ACC112 (cell line): ENCODE data around the gene RAB27A.

Source experiments
- H2AFZ ChIP-seq: fragments of 200-600 bp; sonication (generic); one replicate; pipeline ENCODE4 v1.6.0; 2017; ENCODE audit warnings: antibody characterized with exemption, low read length; ENCODE audit not compliant: unreplicated experiment
- H3K27ac ChIP-seq: fragments of 200-600 bp; sonication (generic); 2 replicates; pipeline ENCODE4 v1.5.1; 2014; ENCODE audit warnings: low read depth, mild to moderate bottlenecking, antibody characterized with exemption, low read length, moderate library complexity
- H3K27me3 ChIP-seq: fragments of 200-600 bp; sonication (generic); 2 replicates; pipeline ENCODE4 v1.6.1; 2014; ENCODE audit warnings: mild to moderate bottlenecking, antibody characterized with exemption, low read length, moderate library complexity, mixed read lengths; ENCODE audit not compliant: insufficient read depth
- H3K36me3 ChIP-seq: fragments of 200-600 bp; sonication (generic); 2 replicates; pipeline ENCODE4 v1.6.1; 2016; ENCODE audit warnings: mild to moderate bottlenecking, antibody characterized with exemption, low read length, moderate library complexity, mixed read lengths; ENCODE audit not compliant: insufficient read depth
- H3K4me1 ChIP-seq: fragments of 200-600 bp; sonication (generic); one replicate; pipeline ENCODE4 v1.6.1; 2016; ENCODE audit warnings: low read length, mixed read lengths; ENCODE audit not compliant: insufficient read depth, unreplicated experiment, control insufficient read depth
- H3K4me3 ChIP-seq: fragments of 200-600 bp; sonication (generic); 2 replicates; pipeline ENCODE4 v1.5.1; 2014; ENCODE audit warnings: mild to moderate bottlenecking, low read depth, low read length
- H3K79me2 ChIP-seq: fragments of 200-600 bp; sonication (generic); one replicate; pipeline ENCODE4 v1.6.0; 2016; ENCODE audit warnings: low read length; ENCODE audit not compliant: control insufficient read depth, unreplicated experiment, insufficient read depth

The RAB27A gene

GRCh38 chr15:55222588-55222987, 67.0 kb downstream of the RAB27A start:
- Histone ChIP-seq H3K4me3 (no peak overlapping the region), H3K79me2 (no peaks in the 10 kb centered on the region), H3K27ac (peak overlapping the region; percentile 98), H3K4me1 (peaks cover 19% of the 10 kb centered on the region), H3K27me3 (no peaks in the 10 kb centered on the region), H3K36me3 (no peaks in the 10 kb centered on the region), H2AFZ (no peak overlapping the region)

GRCh38 chr15:55221090-55222011, 68.3 kb downstream of the RAB27A start:
- Histone ChIP-seq H3K4me1 (peaks cover 19% of the 10 kb centered on the region), H3K4me3 (peak overlapping the region; percentile 55), H3K27me3 (no peaks in the 10 kb centered on the region), H2AFZ (peak overlapping the region; percentile 85), H3K79me2 (no peaks in the 10 kb centered on the region), H3K27ac (peak overlapping the region; percentile 98), H3K36me3 (no peaks in the 10 kb centered on the region)

- no peaks in the 10 kb centered on the region for H3K36me3 ChIP-seq
- H3K4me3 ChIP-seq: peak overlapping the region; percentile 55
- H3K79me2 ChIP-seq: no peaks in the 10 kb centered on the region
- H2AFZ ChIP-seq: peak overlapping the region; percentile 85
- peaks cover 19% of the 10 kb centered on the region for H3K4me1 ChIP-seq
- H3K27me3 ChIP-seq: no peaks in the 10 kb centered on the region
- peak overlapping the region; percentile 98 for H3K27ac ChIP-seq
Observed at GRCh38 chr15:55220606-55221005, 69.0 kb downstream of the RAB27A start.

GRCh38 chr15:55218056-55218455, 71.6 kb downstream of the RAB27A start:
- Histone ChIP-seq H2AFZ (no peak overlapping the region), H3K4me3 (no peak overlapping the region), H3K79me2 (no peaks in the 10 kb centered on the region), H3K36me3 (no peaks in the 10 kb centered on the region), H3K27ac (no peak overlapping the region), H3K4me1 (peaks cover 19% of the 10 kb centered on the region), H3K27me3 (no peaks in the 10 kb centered on the region)

GRCh38 chr15:55204464-55204863, 85.1 kb downstream of the RAB27A start:
- Histone ChIP-seq H3K27ac (no peak overlapping the region), H3K36me3 (no peaks in the 10 kb centered on the region), H2AFZ (no peak overlapping the region), H3K4me3 (no peak overlapping the region), H3K79me2 (no peaks in the 10 kb centered on the region), H3K27me3 (no peaks in the 10 kb centered on the region), H3K4me1 (no peaks in the 10 kb centered on the region)

- Histone ChIP-seq H2AFZ (no peak overlapping the region), H3K4me1 (no peaks in the 10 kb centered on the region), H3K4me3 (no peak overlapping the region), H3K79me2 (no peaks in the 10 kb centered on the region), H3K27me3 (no peaks in the 10 kb centered on the region), H3K27ac (no peak overlapping the region), H3K36me3 (no peaks in the 10 kb centered on the region)
Observed at GRCh38 chr15:55202206-55202605, 87.4 kb downstream of the RAB27A start.

GRCh38 chr15:55198706-55199105, 90.9 kb downstream of the RAB27A start:
- H3K4me1 ChIP-seq: peaks cover 20% of the 10 kb centered on the region
- H3K36me3 ChIP-seq: no peaks in the 10 kb centered on the region
- H3K79me2 ChIP-seq: peaks cover 30% of the 10 kb centered on the region
- no peak overlapping the region for H2AFZ ChIP-seq
- H3K27ac ChIP-seq: no peak overlapping the region
- no peaks in the 10 kb centered on the region for H3K27me3 ChIP-seq
- H3K4me3 ChIP-seq: no peak overlapping the region

- H3K4me1 ChIP-seq: peaks cover 25% of the 10 kb centered on the region
- H3K27ac ChIP-seq: no peak overlapping the region
- H2AFZ ChIP-seq: peak overlapping the region; percentile 72
- H3K4me3 ChIP-seq: peak overlapping the region; percentile 99
- peaks cover 39% of the 10 kb centered on the region for H3K79me2 ChIP-seq
- H3K27me3 ChIP-seq: no peaks in the 10 kb centered on the region
- no peaks in the 10 kb centered on the region for H3K36me3 ChIP-seq
Observed at GRCh38 chr15:55197719-55198118, 91.9 kb downstream of the RAB27A start.

- Histone ChIP-seq H3K27ac (no peak overlapping the region), H3K79me2 (peaks cover 43% of the 10 kb centered on the region), H3K27me3 (no peaks in the 10 kb centered on the region)
Observed at GRCh38 chr15:55197362-55197705, 92.3 kb downstream of the RAB27A start.

GRCh38 chr15:55196458-55197361, 92.9 kb downstream of the RAB27A start, which contains the start of gene RSL24D1:
Gene RSL24D1, minus strand, starts transcription at chr15:55196941. Its CDS starts 51 bp downstream, at chr15:55196890.
- Histone ChIP-seq H3K36me3 (peaks cover 10% of the 10 kb centered on the region; the same call in 1 of the 2 replicates), H3K27me3 (no peaks in the 10 kb centered on the region), H3K27ac (peak within 1 kb of the TSS; percentile 87), H2AFZ (peak within 1 kb of the TSS; percentile 93), H3K4me3 (peak within 1 kb of the TSS; percentile 99), H3K4me1 (peaks cover 25% of the 10 kb centered on the region), H3K79me2 (peaks cover 49% of the 10 kb centered on the region)

More at GRCh38 chr15:55197362-55197705, 92.3 kb downstream of the RAB27A start:
- Histone ChIP-seq H3K36me3 (peaks cover 3% of the 10 kb centered on the region; the same call in 1 of the 2 replicates), H3K4me1 (peaks cover 25% of the 10 kb centered on the region), H2AFZ (peak overlapping the region; percentile 72), H3K4me3 (peak overlapping the region; percentile 99)
